ENCODE data around the gene DHRS9.
"Not testable (repeated sequence)": the region's sequence is repeated elsewhere in the genome, so short reads cannot be mapped to it uniquely, and the experiment has no call there.

DHRS9 gene

GRCh38 chr2:169095621-169096105, 26.3 kb downstream of the DHRS9 start:
- DNase-seq (ENCODE audit: low spot score): no peak

DNA sequence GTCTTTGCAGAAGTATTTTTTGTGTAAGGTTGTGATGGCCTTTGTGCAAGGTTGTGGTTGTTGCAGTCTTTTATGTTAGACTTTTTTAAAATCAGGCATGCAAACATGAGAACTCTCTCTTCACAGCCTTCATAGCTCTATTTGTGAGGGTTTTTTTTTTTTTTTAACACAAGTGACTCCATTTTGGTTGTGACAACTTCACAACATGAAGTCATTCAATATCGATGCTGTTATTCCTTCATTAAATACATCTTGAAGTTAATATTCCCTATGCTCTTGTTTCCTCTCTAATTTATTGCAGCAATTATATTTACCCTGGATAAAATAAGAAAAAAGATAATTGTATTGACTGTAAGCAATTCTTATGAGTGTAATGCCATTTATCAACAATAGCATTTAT, 35.5 kb downstream of the DHRS9 start:
- no peak for DNase-seq (ENCODE audit: low spot score)

- no peak for DNase-seq (ENCODE audit: low spot score)
Measured at GRCh38 chr2:169105476-169105875, 36.1 kb downstream of the DHRS9 start.

- DNase-seq (ENCODE audit: low spot score): no peak
Measured at GRCh38 chr2:169106134-169106533, 36.8 kb downstream of the DHRS9 start.

DNA sequence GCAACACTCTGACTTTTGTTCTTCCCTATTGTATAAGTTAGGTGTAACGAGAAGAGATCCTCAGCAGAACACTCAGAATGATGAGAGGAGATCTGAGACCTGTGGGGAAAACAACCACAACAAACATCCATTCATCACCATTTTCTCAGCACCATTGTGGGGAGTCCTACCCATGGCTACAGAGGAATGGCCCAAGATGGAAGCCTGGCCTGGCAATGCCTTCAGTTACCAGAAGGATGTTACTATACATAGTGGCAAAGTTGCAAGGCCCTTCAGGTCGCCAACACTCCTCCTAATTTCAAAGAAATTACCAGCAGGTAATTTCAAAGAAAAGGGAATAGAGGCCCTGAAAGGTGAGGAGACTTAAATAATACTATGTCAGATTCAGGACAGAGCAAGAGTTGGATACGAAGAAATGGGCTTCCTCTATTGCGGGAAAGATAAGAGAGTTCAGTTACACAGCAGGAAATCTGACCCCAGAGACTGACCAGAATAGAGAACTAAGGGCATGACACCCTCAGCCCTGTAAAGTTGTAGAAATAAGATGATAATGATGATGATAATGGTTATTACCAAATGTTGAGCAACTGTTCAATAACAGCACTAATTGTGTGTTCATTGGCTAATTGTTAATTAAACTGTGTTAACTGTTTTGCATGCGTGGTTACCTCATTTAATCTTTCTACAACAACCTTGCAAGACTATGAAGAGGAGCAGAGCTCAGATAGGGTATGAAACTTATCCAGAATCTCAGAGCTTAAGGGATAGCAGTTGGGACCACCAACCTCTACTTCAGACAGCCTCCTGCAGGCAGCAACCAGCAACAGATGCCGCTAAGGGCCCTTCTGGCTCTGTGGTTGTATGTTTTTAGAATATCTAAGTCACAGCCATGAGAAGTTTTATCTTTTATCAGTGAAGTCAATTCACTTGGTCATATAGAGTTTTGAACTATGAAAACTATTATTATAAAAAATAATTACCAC, 37.5 kb downstream of the DHRS9 start:
- no peak for DNase-seq (ENCODE audit: low spot score)

GRCh38 chr2:169107645-169108044, 38.3 kb downstream of the DHRS9 start:
- no peak for DNase-seq (ENCODE audit: low spot score)

- no peak for DNase-seq (ENCODE audit: low spot score)
Measured at GRCh38 chr2:169108099-169108884, 38.9 kb downstream of the DHRS9 start.

- DNase-seq (ENCODE audit: low spot score): peak; percentile 82
Measured at GRCh38 chr2:169109502-169110409, 40.4 kb downstream of the DHRS9 start.

DNA sequence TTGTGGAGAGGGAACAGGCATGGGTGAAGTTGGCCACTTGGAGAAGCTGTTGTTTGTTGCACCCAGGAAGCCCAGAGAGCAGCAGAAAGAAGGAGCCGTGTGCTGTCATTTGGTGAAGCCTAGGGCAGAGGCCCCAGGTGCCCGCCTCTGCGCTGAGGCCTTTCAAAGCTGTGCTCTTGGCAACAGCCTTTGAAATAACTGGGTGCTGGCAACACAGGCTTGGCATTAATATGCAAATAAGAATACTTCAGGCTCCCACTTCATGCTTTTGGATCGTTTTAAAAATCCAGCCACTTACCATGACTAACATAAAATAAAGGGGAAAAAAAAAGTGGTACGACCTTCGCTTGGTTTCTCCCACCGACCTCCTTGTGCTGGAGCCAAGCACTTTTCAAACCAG, 41.1 kb downstream of the DHRS9 start:
- no peak for DNase-seq (ENCODE audit: low spot score)

DNA sequence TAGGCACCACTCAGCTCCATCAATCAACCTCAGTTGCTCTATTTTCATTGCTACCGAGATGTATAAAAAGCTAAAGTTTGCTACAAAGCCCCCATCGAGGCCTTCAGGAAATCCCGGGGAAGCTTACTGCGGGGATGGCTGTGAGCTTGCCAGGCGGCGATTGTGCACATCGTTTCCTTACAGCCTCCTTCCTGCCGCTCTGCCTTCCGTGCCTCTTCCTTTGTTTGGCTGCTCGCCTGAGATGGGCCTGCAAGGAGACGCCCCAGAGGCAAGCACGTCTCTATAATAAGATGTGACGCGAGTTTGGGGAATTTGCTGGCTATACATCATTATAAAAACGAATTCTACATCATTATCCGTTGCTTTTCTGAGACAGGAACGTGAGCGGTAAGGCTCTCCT, 41.6 kb downstream of the DHRS9 start:
- no peak for DNase-seq (ENCODE audit: low spot score)

DNA sequence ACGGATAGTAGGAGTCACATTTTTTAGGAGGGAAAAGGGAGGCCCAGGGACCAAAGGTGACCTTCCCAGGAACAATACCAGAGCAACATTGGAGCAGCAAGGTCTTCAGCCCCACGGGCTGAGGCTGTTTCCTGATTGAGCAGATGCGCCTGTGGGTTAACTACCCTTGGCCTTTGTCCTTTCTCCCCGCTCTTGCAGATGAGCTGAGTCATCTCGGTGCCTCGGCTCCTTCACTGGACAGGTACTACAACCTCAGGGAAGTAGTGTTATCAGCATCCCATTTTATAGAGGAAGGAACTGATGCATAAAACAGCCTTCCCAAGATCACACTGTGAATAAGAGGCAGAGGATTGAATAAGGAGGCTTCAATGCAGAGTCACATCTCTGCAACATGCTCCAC, 43.5 kb downstream of the DHRS9 start:
- no peak for DNase-seq (ENCODE audit: low spot score)

DNA sequence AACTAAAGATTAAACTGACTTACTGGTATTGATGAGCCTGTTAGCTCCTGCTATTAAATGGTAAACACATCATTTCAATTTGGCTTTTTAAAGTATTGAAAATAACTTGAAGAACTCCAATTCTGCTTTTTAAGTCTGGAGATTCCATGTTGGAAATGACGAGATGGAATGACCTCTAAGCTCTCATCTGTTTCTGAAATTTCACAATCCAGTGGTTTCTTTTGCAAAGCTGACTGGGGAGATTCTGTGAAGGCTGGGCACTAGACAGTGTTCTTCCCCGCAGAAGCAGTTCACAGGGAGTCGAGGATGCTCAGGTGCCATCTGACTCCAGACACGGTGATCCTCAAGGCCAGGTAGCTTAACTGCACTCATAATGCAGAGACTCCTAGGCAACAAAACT, 44.7 kb downstream of the DHRS9 start:
- DNase-seq (ENCODE audit: low spot score): no peak

DNA sequence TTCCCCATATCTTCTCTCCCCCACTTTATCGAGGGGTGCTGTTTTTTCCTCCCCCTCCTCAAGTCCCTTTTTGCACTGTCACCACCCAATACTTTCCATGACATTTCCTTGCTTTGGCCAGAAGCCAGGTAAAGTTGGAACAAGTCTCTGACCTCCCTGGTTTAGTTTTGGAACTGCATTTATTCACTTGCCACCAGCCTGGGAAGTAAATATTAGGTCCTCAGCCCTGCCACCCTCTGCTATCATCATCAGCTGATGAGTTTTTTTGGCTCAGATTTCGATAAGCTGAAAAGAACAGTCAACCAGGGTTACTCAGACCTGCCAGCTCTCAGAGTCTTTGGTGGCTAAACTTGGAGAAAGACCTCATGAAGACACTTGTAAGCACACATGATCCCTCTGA, 47.0 kb downstream of the DHRS9 start:
- no peak for DNase-seq (ENCODE audit: low spot score)

GRCh38 chr2:169116993-169117392, 47.6 kb downstream of the DHRS9 start:
- no peak for DNase-seq (ENCODE audit: low spot score)

DNA sequence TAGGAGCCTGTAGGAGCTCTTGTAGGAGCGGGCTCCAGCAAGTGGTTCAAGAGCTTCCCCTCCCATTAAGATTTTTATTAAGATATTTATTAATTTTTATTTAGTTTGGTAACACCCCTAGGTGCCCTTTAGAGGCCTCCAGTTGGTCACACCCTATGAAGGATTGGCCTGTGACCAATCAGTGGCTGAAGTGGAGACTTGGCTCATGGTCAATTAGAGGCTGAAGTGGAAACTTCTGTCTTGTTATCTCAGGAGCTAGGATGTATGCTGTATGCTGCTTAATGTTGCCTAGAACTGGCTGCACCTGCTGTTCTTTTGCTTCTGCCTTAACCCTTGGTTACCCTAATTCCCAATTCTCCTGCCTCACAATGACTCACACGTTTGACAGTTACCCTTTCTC, 48.7 kb downstream of the DHRS9 start:
- DNase-seq (ENCODE audit: low spot score): no peak

DNA sequence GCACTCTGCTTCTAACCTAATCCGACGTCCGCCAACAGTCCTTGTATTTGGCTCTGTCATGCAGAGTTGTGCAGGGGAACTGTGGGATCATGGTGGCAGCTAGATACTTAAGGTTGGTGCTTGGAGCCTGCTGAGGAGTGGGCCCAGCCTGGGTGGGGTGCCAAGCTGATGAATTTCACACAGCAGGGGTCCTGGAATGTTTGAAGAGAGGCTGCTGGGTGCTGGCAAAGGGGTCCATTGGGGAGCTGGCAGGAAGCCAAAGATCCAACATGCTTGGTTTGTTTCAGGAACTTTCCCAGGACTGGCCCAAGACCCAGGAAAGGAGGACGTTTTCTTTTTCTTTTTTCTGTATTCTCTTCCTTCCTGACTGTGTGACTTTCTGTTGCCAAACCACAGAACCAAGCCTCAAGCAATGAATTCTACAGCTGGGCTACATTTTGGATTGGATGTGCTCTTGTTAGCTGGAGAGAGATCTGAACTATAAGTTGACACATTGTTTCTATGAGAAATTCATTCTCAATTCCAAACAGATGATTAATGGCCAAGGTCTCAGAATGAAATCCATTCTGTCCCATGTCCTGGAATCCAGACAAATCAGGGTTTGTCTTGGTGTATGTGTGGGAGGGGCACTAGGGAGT, 49.9 kb downstream of the DHRS9 start:
- no peak for DNase-seq (ENCODE audit: low spot score)

DNA sequence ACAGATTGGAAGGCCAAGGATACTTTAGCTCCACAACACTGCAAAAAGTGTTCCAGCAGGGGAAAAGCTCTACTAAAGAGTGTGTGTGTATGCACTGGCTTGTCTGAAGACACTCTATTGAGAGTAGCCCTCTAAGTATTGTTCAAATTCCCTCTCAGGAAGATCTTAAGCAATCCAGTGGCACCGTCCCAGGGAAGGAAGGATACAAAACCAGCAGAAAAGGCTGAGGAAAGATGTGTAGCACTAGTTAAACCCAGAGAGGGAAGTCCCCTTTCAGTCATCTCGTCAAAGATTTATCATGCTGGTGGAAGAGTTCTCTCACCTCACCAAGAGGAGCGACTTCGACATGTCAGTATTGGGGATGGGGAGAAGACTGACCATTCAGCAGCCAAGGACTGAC, 50.5 kb downstream of the DHRS9 start:
- DNase-seq (ENCODE audit: low spot score): no peak

GRCh38 chr2:169129703-169130243, 60.4 kb downstream of the DHRS9 start:
- no peak for DNase-seq (ENCODE audit: low spot score)

DNA sequence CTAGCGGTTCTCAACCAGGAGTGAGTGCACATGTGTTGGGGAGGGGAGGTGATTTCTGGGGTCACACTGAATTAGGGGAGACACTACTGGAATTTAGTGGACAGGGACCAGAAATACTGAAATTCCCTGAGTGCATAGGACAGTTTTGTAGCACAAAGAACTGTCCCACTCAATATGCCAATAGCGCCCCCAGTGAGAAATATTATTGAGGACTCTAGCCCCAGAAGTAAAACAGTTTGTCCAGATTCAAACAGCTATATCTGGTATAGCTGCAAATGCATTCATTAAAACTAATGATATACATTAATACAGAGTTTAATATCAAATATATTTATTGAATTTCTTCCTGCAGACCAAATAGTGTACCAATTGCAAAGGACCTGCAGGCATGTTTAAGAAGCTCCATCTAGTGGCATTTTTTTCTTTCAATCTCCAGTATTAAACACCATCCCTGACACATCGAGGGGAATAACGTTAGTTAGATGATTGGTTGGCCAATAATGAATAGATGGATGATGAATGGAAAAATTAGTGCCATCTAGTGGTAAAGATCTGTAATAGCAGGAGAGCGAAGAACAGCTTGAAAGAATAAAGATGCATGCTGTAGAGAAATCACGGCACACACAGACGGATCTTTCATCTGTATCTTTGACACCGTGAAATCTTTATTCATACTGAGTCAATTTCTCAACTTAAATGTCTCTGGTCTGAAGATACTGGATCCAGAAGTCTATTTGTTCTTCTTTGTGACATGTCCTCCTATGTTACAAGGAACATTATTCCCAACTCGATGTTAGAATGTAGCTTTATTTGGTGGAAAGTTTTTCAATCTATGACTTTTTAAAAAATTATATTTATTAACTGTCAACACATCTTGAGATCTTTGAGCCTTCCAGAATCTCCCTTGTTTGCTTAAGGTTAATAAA, 62.5 kb downstream of the DHRS9 start:
- peak; percentile 51 for DNase-seq (ENCODE audit: low spot score)

- not testable (repeated sequence) for DNase-seq (ENCODE audit: low spot score)
Measured at GRCh38 chr2:169134272-169134671, 64.9 kb downstream of the DHRS9 start.

Data from globus pallidus (tissue), 1 donor.